H1 (cell line): Measurements from ENCODE around the gene C3orf38. TPM values are rescaled to one million over a fixed set of nuclear protein-coding genes. Genes with fewer than 3 reads are reported as not detected.

Experiments used
- CTCF ChIA-PET: fragments of 300-600 bp; sonication (Branson Sonifier 250); formaldehyde crosslinking; loops from one replicate; lab custom pipeline; 2021; ENCODE audit not compliant: partially characterized antibody; lab: Charles Lee
- POLR2A ChIA-PET: fragments of 300-600 bp; sonication (Branson Sonifier 250); formaldehyde crosslinking; loops from one replicate; lab custom pipeline; 2021; ENCODE audit warnings: inconsistent platforms; ENCODE audit not compliant: partially characterized antibody; lab: Charles Lee
- DNase-seq, 2 experiments: peaks; one replicate each; pipeline versions ENCODE4 v3.0.0 to v3.0.0-alpha.2; 2010 to 2022; ENCODE audit warnings: low spot score in 2 of 2, low read depth in 1 of 2, mixed read lengths in 1 of 2
- FAIRE-seq: peaks from 2 replicates; lab custom pipeline; 2011; peaks lifted over from hg19 to GRCh38; lab: Jason Lieb, UNC
- H2AFZ ChIP-seq: 2 replicates; pipeline ENCODE4 v1.8.1; 2012; ENCODE audit warnings: low read length, inconsistent platforms
- H2AK5ac ChIP-seq: 2 replicates; pipeline ENCODE4 v1.6.1; 2013; ENCODE audit warnings: low read depth, low read length
- H2BK120ac ChIP-seq: replicated peaks from 2 replicates; pipeline ENCODE3; 2013; ENCODE audit warnings: low read depth, low read length, inconsistent platforms
- H2BK12ac ChIP-seq: 2 replicates; pipeline ENCODE4 v1.6.1; 2013; ENCODE audit warnings: low read depth, low read length
- H2BK15ac ChIP-seq: 2 replicates; pipeline ENCODE4 v1.6.1; 2013; ENCODE audit warnings: low read length
- H2BK20ac ChIP-seq: 2 replicates; pipeline ENCODE4 v1.6.1; 2013; ENCODE audit warnings: low read length
- H2BK5ac ChIP-seq: 2 replicates; pipeline ENCODE4 v1.6.1; 2013; ENCODE audit warnings: low read depth, low read length
- H3K14ac ChIP-seq: 2 replicates; pipeline ENCODE4 v1.6.1; 2013; ENCODE audit warnings: inconsistent platforms; ENCODE audit not compliant: insufficient read length
- H3K18ac ChIP-seq: 2 replicates; pipeline ENCODE4 v1.6.1; 2013; ENCODE audit warnings: low read length; ENCODE audit errors: extremely low read depth
- H3K23ac ChIP-seq: 2 replicates; pipeline ENCODE4 v1.6.1; 2013; ENCODE audit warnings: inconsistent platforms; ENCODE audit not compliant: insufficient read length
- H3K23me2 ChIP-seq: 2 replicates; pipeline ENCODE4 v1.6.1; 2013; ENCODE audit warnings: low read depth, low read length
- H3K27ac ChIP-seq: 2 replicates; pipeline ENCODE4 v1.6.1; 2011; ENCODE audit warnings: low read depth, low read length, inconsistent platforms
- H3K27me3 ChIP-seq, 4 experiments: replicated peaks in 1 of 4; 1 replicate in 1 of 4; 2 replicates in 3 of 4; pipeline versions ENCODE4 v1.6.1 to v1.8.1; 2011 to 2013; ENCODE audit warnings: low read length in 3 of 4, mild to moderate bottlenecking in 3 of 4, inconsistent platforms in 2 of 4, mixed read lengths in 2 of 4, moderate library complexity in 1 of 4; ENCODE audit not compliant: control insufficient read depth in 3 of 4, insufficient read depth in 3 of 4; ENCODE audit errors: extremely low read depth in 1 of 4
- H3K36me3 ChIP-seq, 4 experiments: 2 replicates each; pipeline versions ENCODE4 v1.6.1 to v1.8.1; 2011 to 2013; ENCODE audit warnings: mild to moderate bottlenecking in 4 of 4, low read length in 3 of 4, moderate library complexity in 2 of 4, control low read depth in 1 of 4, inconsistent platforms in 1 of 4; ENCODE audit not compliant: insufficient read depth in 4 of 4, control insufficient read depth in 2 of 4
- H3K4ac ChIP-seq: replicated peaks from 2 replicates; pipeline ENCODE3; 2013; ENCODE audit warnings: low read length, low read depth, mixed read lengths, inconsistent platforms; ENCODE audit not compliant: insufficient read length
- H3K4me1 ChIP-seq, 4 experiments: replicated peaks in 1 of 4; 1 replicate in 1 of 4; 2 replicates in 3 of 4; pipeline versions ENCODE4 v1.6.1 to v1.8.1; 2011 to 2013; ENCODE audit warnings: low read length in 3 of 4, inconsistent platforms in 2 of 4, mixed read lengths in 1 of 4; ENCODE audit not compliant: insufficient read depth in 4 of 4, control insufficient read depth in 3 of 4
- H3K4me2 ChIP-seq, 2 experiments: 2 replicates each; pipeline versions ENCODE4 v1.6.1 to v1.8.1; 2011 to 2013; ENCODE audit warnings: low read depth in 2 of 2, low read length in 2 of 2, control low read depth in 1 of 2, inconsistent platforms in 1 of 2, mild to moderate bottlenecking in 1 of 2; ENCODE audit not compliant: insufficient read depth in 1 of 2
- H3K4me3 ChIP-seq, 4 experiments: fragments of 200-600, 300-600 bp in 1 of 4; sonication (generic), shearing (Covaris generic), sonication (Bioruptor Twin) in 1 of 4; 2 replicates each; pipeline versions ENCODE4 v1.5.1 to v1.8.1; 2011 to 2016; ENCODE audit warnings: low read length in 4 of 4, low read depth in 3 of 4, control low read depth in 2 of 4, inconsistent platforms in 2 of 4, mild to moderate bottlenecking in 2 of 4, mixed read lengths in 1 of 4, moderate library complexity in 1 of 4; ENCODE audit not compliant: insufficient read depth in 2 of 4; ENCODE audit errors: extremely low read depth in 1 of 4
- H3K56ac ChIP-seq: replicated peaks from 2 replicates; pipeline ENCODE3; 2013; ENCODE audit warnings: low read depth, mild to moderate bottlenecking, mixed read lengths, low read length, inconsistent platforms; ENCODE audit not compliant: insufficient read length
- H3K79me1 ChIP-seq: 2 replicates; pipeline ENCODE4 v1.6.1; 2013; ENCODE audit warnings: low read depth, low read length, control low read depth
- H3K79me2 ChIP-seq, 2 experiments: 2 replicates each; pipeline versions ENCODE4 v1.6.1 to v1.8.1; 2012 to 2013; ENCODE audit warnings: low read length in 2 of 2, mild to moderate bottlenecking in 2 of 2, inconsistent platforms in 1 of 2; ENCODE audit not compliant: insufficient read depth in 2 of 2, control insufficient read depth in 1 of 2
- H3K9ac ChIP-seq, 4 experiments: replicated peaks in 1 of 4; 1 replicate in 1 of 4; 2 replicates in 3 of 4; pipeline versions ENCODE4 v1.6.1 to v1.8.1; 2011 to 2013; ENCODE audit warnings: low read depth in 3 of 4, low read length in 3 of 4, control low read depth in 2 of 4, mild to moderate bottlenecking in 2 of 4, moderate library complexity in 2 of 4, inconsistent platforms in 1 of 4; ENCODE audit errors: extremely low read depth in 1 of 4
- H3K9me3 ChIP-seq, 2 experiments: 2 replicates each; pipeline versions ENCODE4 v1.6.1 to v1.8.1; 2012 to 2013; ENCODE audit warnings: mild to moderate bottlenecking in 2 of 2, moderate library complexity in 2 of 2, control low read depth in 1 of 2, inconsistent platforms in 1 of 2, low read depth in 1 of 2, low read length in 1 of 2, mixed read lengths in 1 of 2; ENCODE audit not compliant: insufficient read depth in 2 of 2
- H4K20me1 ChIP-seq, 2 experiments: replicated peaks in 1 of 2; 2 replicates each; pipeline versions ENCODE3 to v1.8.1; 2011 to 2013; ENCODE audit warnings: inconsistent platforms in 2 of 2, low read length in 2 of 2, mild to moderate bottlenecking in 1 of 2; ENCODE audit not compliant: insufficient read depth in 2 of 2, control insufficient read depth in 1 of 2
- H4K5ac ChIP-seq: 2 replicates; pipeline ENCODE4 v1.6.1; 2013; ENCODE audit warnings: low read length, low read depth, mixed read lengths, inconsistent platforms; ENCODE audit not compliant: insufficient read length
- H4K8ac ChIP-seq: 2 replicates; pipeline ENCODE4 v1.8.0; 2013; ENCODE audit warnings: mild to moderate bottlenecking, moderate library complexity, low read length, inconsistent platforms; ENCODE audit not compliant: insufficient read depth; ENCODE audit errors: extremely low read depth
- H4K91ac ChIP-seq: replicated peaks from 2 replicates; pipeline ENCODE3; 2013; ENCODE audit warnings: low read length, mixed read lengths, inconsistent platforms; ENCODE audit not compliant: insufficient read length
- ATF2 ChIP-seq: IDR thresholded peaks from 2 replicates; pipeline ENCODE4 v1.6.1; 2012; ENCODE audit warnings: low read length, inconsistent platforms
- CEBPB ChIP-seq: IDR thresholded peaks from 2 replicates; pipeline ENCODE4 v1.6.1; 2012; ENCODE audit warnings: low read depth, low read length
- CTCF ChIP-seq, 3 experiments: IDR thresholded peaks; 1 replicate in 2 of 3; 2 replicates in 1 of 3; pipeline versions ENCODE4 v1.5.1 to v1.6.1; 2011; ENCODE audit warnings: low read length in 3 of 3, mild to moderate bottlenecking in 3 of 3, inconsistent platforms in 2 of 3, low read depth in 1 of 3, moderate library complexity in 1 of 3; ENCODE audit not compliant: insufficient read depth in 1 of 3; ENCODE audit errors: control extremely low read depth in 1 of 3
- JUN ChIP-seq: IDR thresholded peaks from 2 replicates; pipeline ENCODE4 v1.6.1; 2011; ENCODE audit warnings: low read depth, mild to moderate bottlenecking, improper control_type of control experiment, low read length
- JUND ChIP-seq: IDR thresholded peaks from 2 replicates; pipeline ENCODE4 v1.6.1; 2011; ENCODE audit warnings: mild to moderate bottlenecking, improper control_type of control experiment, low read length
- MAX ChIP-seq: IDR thresholded peaks from 2 replicates; pipeline ENCODE4 v1.6.1; 2012; ENCODE audit warnings: inconsistent platforms
- POLR2AphosphoS5 ChIP-seq: IDR thresholded peaks from 2 replicates; pipeline ENCODE4 v1.6.1; 2011; ENCODE audit warnings: low read depth, low read length
- SIX5 ChIP-seq: IDR thresholded peaks from 2 replicates; pipeline ENCODE4 v1.6.1; 2011; ENCODE audit warnings: mild to moderate bottlenecking, low read depth, low read length
- YY1 ChIP-seq: IDR thresholded peaks from 2 replicates; pipeline ENCODE4 v1.6.1; 2011; ENCODE audit warnings: low read depth, mild to moderate bottlenecking, low read length
- WGBS, 2 experiments: shearing (Covaris generic) in 1 of 2; methylation state at CpG; one replicate each; pipeline versions ENCODE4 v1.1.6 to v1.1.7; 2013 to 2015; ENCODE audit warnings: low lambda C conversion rate in 2 of 2, mixed read lengths in 2 of 2, inconsistent platforms in 1 of 2, low coverage in 1 of 2, missing lambda C conversion rate in 1 of 2; ENCODE audit not compliant: insufficient replicate concordance in 2 of 2, insufficient coverage in 1 of 2, insufficient read length in 1 of 2; ENCODE audit errors: extremely low coverage in 1 of 2, missing lambda C conversion rate in 1 of 2; 5-methylcytosine and 5-hydroxymethylcytosine counted together
- polyA plus RNA-seq, 7 experiments: library from polyadenylated mRNA; depleted of rRNA in 3 of 7; stranded (reverse) in 5 of 7; unstranded in 2 of 7; fragments of >200 nt in 5 of 7; fragments of 200-250 nt in 2 of 7; gene quantifications; 1 replicate in 5 of 7; 2 replicates in 1 of 7; 4 replicates in 1 of 7; pipeline versions ENCODE4 v1.2.1 to v1.2.3, GENCODE V29; 2011 to 2013; ENCODE audit warnings: missing spikeins in 2 of 7, mixed read lengths in 2 of 7
- total RNA-seq: library from RNA; stranded (reverse); fragmentation: NEBNext Ultra II Directional; extraction: Animal tissue kit (Norgen Biotek cat#: 25700); gene quantifications from 2 replicates; pipeline ENCODE4 v1.2.1, GENCODE V29; 2021

Gene C3orf38
- total and polyA plus RNA-seq, 2 of the 8 experiments (the other 6 are each of a cell fraction or from before 2014, with no cell fraction given), result 8.6 to 32.1 TPM

GRCh38 chr3:88142094-88142624, 7.6 kb upstream of the C3orf38 start:
- H3K14ac ChIP-seq, result no peak overlapping the region
- H3K4ac ChIP-seq, result no peak overlapping the region
- H2BK5ac ChIP-seq, result no peak overlapping the region
- DNase-seq (no peak), FAIRE-seq (no peak)
- no peaks in the 10 kb centered on the region for H3K79me1 ChIP-seq
- no peak overlapping the region for H2AK5ac ChIP-seq
- no peak for TF ChIP-seq CTCF (IDR thresholded peaks at IDR 0.05; ENCODE audit: control extremely low read depth in 1 of 3, insufficient read depth in 1 of 3, low read depth in 1 of 3, low read length in 3 of 3)
- TF ChIP-seq YY1, result no peak
- no peak for TF ChIP-seq ATF2
- TF ChIP-seq CEBPB, result no peak
- TF ChIP-seq JUN, result no peak
- TF ChIP-seq SIX5, result no peak
- TF ChIP-seq MAX, result no peak
- TF ChIP-seq JUND, result no peak
- no peak for TF ChIP-seq POLR2AphosphoS5
- no peak overlapping the region for H2BK20ac ChIP-seq
- H4K20me1 ChIP-seq, result no peaks in the 10 kb centered on the region
- no peak overlapping the region for H3K27ac ChIP-seq
- H3K4me1 ChIP-seq, result no peaks in the 10 kb centered on the region; a peak in 1 of 7 replicates
- POLR2A ChIA-PET, result no interaction called here
- H3K79me2 ChIP-seq, result peaks cover 0 to 25% of the 10 kb centered on the region in 2 experiments; a peak in 2 of 4 replicates
- no peak overlapping the region for H2BK12ac ChIP-seq
- peaks cover 0 to 26% (median 17%) of the 10 kb centered on the region in 4 experiments; a peak in 6 of 8 replicates for H3K36me3 ChIP-seq
- H3K4me2 ChIP-seq, result no peak overlapping the region
- no peak overlapping the region for H4K5ac ChIP-seq
- H3K4me3 ChIP-seq, result no peak overlapping the region
- H3K23me2 ChIP-seq, result no peaks in the 10 kb centered on the region
- no peak overlapping the region for H3K18ac ChIP-seq
- no peak overlapping the region for H2BK15ac ChIP-seq
- WGBS, 2 experiments, result 61% methylated on average over 3 of the region's 3 CpGs; no CpG with 5 or more reads in 1 of the 2 experiments
- H3K9me3 ChIP-seq, result no peaks in the 10 kb centered on the region
- H3K27me3 ChIP-seq, result no peaks in the 10 kb centered on the region
- H2BK120ac ChIP-seq, result no peak overlapping the region
- no peak overlapping the region for H3K9ac ChIP-seq
- CTCF ChIA-PET, result no interaction called here
- no peak overlapping the region for H2AFZ ChIP-seq
- no peak overlapping the region for H4K8ac ChIP-seq
- no peak overlapping the region for H3K56ac ChIP-seq
- no peak overlapping the region for H3K23ac ChIP-seq
- no peak overlapping the region for H4K91ac ChIP-seq
